GM12878 (cell line): ENCODE data around the gene MROH8. TPM values are rescaled to one million over a fixed set of nuclear protein-coding genes. Genes with fewer than 3 reads are reported as not detected.

Experiments used
- ATAC-seq: fragments of 200-7000 bp; cut with Tn5 transposase; 3 replicates; pipeline ENCODE4 v1.9.1; 2020; ENCODE audit warnings: mild to moderate bottlenecking, moderate library complexity
- BruUV-seq: library from RNA; stranded (reverse); fragments of 400-500 nt; replicated peaks from 2 replicates; lab custom pipeline; 2021; lab: Mats Ljungman, UMichigan
- CTCF ChIA-PET: fragments of 300-600 bp; sonication (Branson Sonifier 250); formaldehyde crosslinking; extraction: SDS; loops from one replicate; lab custom pipeline; 2021; ENCODE audit warnings: inconsistent platforms; lab: Yijun Ruan, JAX
- POLR2A ChIA-PET: fragments of 350-600 bp; formaldehyde crosslinking; extraction: SDS; loops from one replicate; lab custom pipeline; 2021; ENCODE audit warnings: inconsistent platforms; lab: Charles Lee
- RAD21 ChIA-PET: fragments of 300-600 bp; sonication (Branson Sonifier 250); formaldehyde crosslinking; loops from one replicate; lab custom pipeline; 2023; ENCODE audit warnings: antibody characterized with exemption; ENCODE audit not compliant: unreplicated experiment; lab: Charles Lee
- SMC1A ChIA-PET: fragments of 300-600 bp; sonication (Branson Sonifier 250); formaldehyde crosslinking; loops from one replicate; lab custom pipeline; 2023; ENCODE audit not compliant: unreplicated experiment, uncharacterized antibody; lab: Charles Lee
- DNase-seq: peaks from one replicate; pipeline ENCODE4 v3.0.0-alpha.2; 2011; ENCODE audit warnings: low read depth, low spot score
- FAIRE-seq: peaks from 3 replicates; lab custom pipeline; 2011; peaks lifted over from hg19 to GRCh38; lab: Jason Lieb, UNC
- H2AFZ ChIP-seq: 2 replicates; pipeline ENCODE4 v1.6.0; 2011; ENCODE audit warnings: low read depth, low read length, control low read depth; ENCODE audit not compliant: control insufficient read depth
- H3K27ac ChIP-seq: 2 replicates; pipeline ENCODE4 v1.5.1; 2011; ENCODE audit warnings: control low read depth; ENCODE audit not compliant: control insufficient read depth, insufficient read depth
- H3K27me3 ChIP-seq, 2 experiments: replicated peaks in 1 of 2; 2 replicates each; pipeline versions ENCODE4 v1.6.0 to v1.6.1; 2011; ENCODE audit warnings: low read length in 1 of 2; ENCODE audit not compliant: control insufficient read depth in 2 of 2, insufficient read depth in 2 of 2
- H3K36me3 ChIP-seq, 2 experiments: 2 replicates each; pipeline ENCODE4 v1.5.1; 2011; ENCODE audit warnings: low read length in 1 of 2; ENCODE audit not compliant: control insufficient read depth in 2 of 2, insufficient read depth in 2 of 2
- H3K4me1 ChIP-seq: 2 replicates; pipeline ENCODE4 v1.6.1; 2011; ENCODE audit warnings: mild to moderate bottlenecking, low read length, moderate library complexity, mixed read lengths; ENCODE audit not compliant: control insufficient read depth, insufficient read depth
- H3K4me2 ChIP-seq: 2 replicates; pipeline ENCODE4 v1.6.0; 2011; ENCODE audit warnings: control low read depth; ENCODE audit not compliant: control insufficient read depth, insufficient read depth
- H3K4me3 ChIP-seq: fragments of 200-600 bp; sonication (generic); 2 replicates; pipeline ENCODE4 v1.5.1; 2016
- H3K79me2 ChIP-seq: 2 replicates; pipeline ENCODE4 v1.6.0; 2011; ENCODE audit warnings: low read length; ENCODE audit not compliant: control insufficient read depth, insufficient read depth
- H3K9ac ChIP-seq: 2 replicates; pipeline ENCODE4 v1.8.0; 2011; ENCODE audit warnings: low read length, control low read depth, mixed read lengths; ENCODE audit not compliant: control insufficient read depth, insufficient read depth
- H3K9me3 ChIP-seq: replicated peaks from 3 replicates; pipeline ENCODE4 v1.5.1; 2011; ENCODE audit warnings: mild to moderate bottlenecking, low read length; ENCODE audit not compliant: control insufficient read depth, insufficient read depth
- H4K20me1 ChIP-seq: 2 replicates; pipeline ENCODE4 v1.6.0; 2011; ENCODE audit not compliant: control insufficient read depth, insufficient read depth
- BCLAF1 ChIP-seq: fragments of 450-650 bp; IDR thresholded peaks from 2 replicates; pipeline ENCODE4 v1.6.1; 2017; ENCODE audit warnings: antibody characterized with exemption, mild to moderate bottlenecking, moderate library complexity
- BRCA1 ChIP-seq: IDR thresholded peaks from 2 replicates; pipeline ENCODE4 v1.6.1; 2011; ENCODE audit warnings: low read depth, low read length, improper control_type of control experiment
- CREB1 ChIP-seq: IDR thresholded peaks from 2 replicates; pipeline ENCODE4 v1.6.1; 2012; ENCODE audit warnings: low read depth, mild to moderate bottlenecking, inconsistent platforms
- ELK1 ChIP-seq: IDR thresholded peaks from 2 replicates; pipeline ENCODE4 v1.6.1; 2012; ENCODE audit warnings: low read depth, low read length, improper control_type of control experiment
- ETV6 ChIP-seq, 2 experiments: fragments of 450-650 bp in 1 of 2; IDR thresholded peaks in 1 of 2; conservative IDR thresholded peaks in 1 of 2; 2 replicates each; pipeline ENCODE4 v1.6.1; 2014; ENCODE audit warnings: antibody characterized with exemption in 1 of 2, borderline replicate concordance in 1 of 2, low read depth in 1 of 2, mild to moderate bottlenecking in 1 of 2, moderate library complexity in 1 of 2
- IKZF2 ChIP-seq, 2 experiments: fragments of 450-650 bp; IDR thresholded peaks; 2 replicates each; pipeline ENCODE4 v1.6.1; 2017; ENCODE audit warnings: mild to moderate bottlenecking in 2 of 2, moderate library complexity in 2 of 2
- JUND ChIP-seq: IDR thresholded peaks from 2 replicates; pipeline ENCODE4 v1.6.1; 2012; ENCODE audit warnings: low read depth, mild to moderate bottlenecking, low read length, improper control_type of control experiment, moderate library complexity
- KDM1A ChIP-seq: fragments of 200-600 bp; sonication (generic); IDR thresholded peaks from 2 replicates; pipeline ENCODE4 v1.6.1; 2016; ENCODE audit warnings: borderline replicate concordance
- NFYA ChIP-seq: IDR thresholded peaks from 2 replicates; pipeline ENCODE4 v1.6.1; 2011; ENCODE audit warnings: low read depth, mild to moderate bottlenecking, low read length, improper control_type of control experiment, borderline replicate concordance
- SPI1 ChIP-seq: IDR thresholded peaks from 2 replicates; pipeline ENCODE4 v1.6.1; 2011; ENCODE audit warnings: low read depth, mild to moderate bottlenecking, low read length, moderate library complexity, borderline replicate concordance; ENCODE audit not compliant: insufficient read depth
- SREBF2 ChIP-seq: IDR thresholded peaks from 2 replicates; pipeline ENCODE4 v1.6.1; 2012; ENCODE audit warnings: mild to moderate bottlenecking, low read length
- WGBS: methylation state at CpG from one replicate; pipeline ENCODE4 v1.1.6; 2016; ENCODE audit warnings: low lambda C conversion rate; ENCODE audit not compliant: insufficient replicate concordance, insufficient coverage; ENCODE audit errors: missing lambda C conversion rate; 5-methylcytosine and 5-hydroxymethylcytosine counted together
- in situ Hi-C: fragments of 300-500 bp; cut with MboI; formaldehyde crosslinking; loops from 9 replicates; pipeline ENCODE4 v1.14.3; 2018; ENCODE audit warnings: mixed read lengths
- intact Hi-C: fragments of 100-400 bp; cut with micrococcal nuclease; formaldehyde crosslinking; loops from one replicate; pipeline ENCODE4 v1.14.2; 2022; ENCODE audit not compliant: unreplicated experiment
- polyA plus RNA-seq, 11 experiments: library from polyadenylated mRNA; depleted of rRNA in 4 of 11; unstranded in 6 of 11; stranded (reverse) in 5 of 11; fragments of >200 nt; fragmentation: Nextera tagmentation in 4 of 11; fragmentation: Illumina TruSeq in 1 of 11; extraction: Ambion mirVana in 4 of 11; extraction: Trizol in 1 of 11; gene quantifications; 1 replicate in 1 of 11; 2 replicates in 10 of 11; pipeline versions ENCODE4 v1.2.1 to v1.2.3, GENCODE V29; 2011 to 2016; ENCODE audit warnings: inconsistent platforms in 2 of 11, missing spikeins in 2 of 11, low read depth in 1 of 11
- total RNA-seq, 4 experiments: library from RNA; depleted of rRNA in 3 of 4; stranded (reverse); fragments of >200 nt in 3 of 4; fragmentation: Illumina TruSeq in 1 of 4; extraction: Trizol in 1 of 4; gene quantifications; 2 replicates each; pipeline versions ENCODE4 v1.2.1 to v1.2.3, GENCODE V29; 2013 to 2021
- TF ChIP-seq, protein P1 (sequence below): fragments of 450-650 bp; IDR thresholded peaks from 2 replicates; pipeline ENCODE4 v1.6.1; 2016; ENCODE audit warnings: mild to moderate bottlenecking, moderate library complexity, borderline replicate concordance

MROH8 gene
- total and polyA plus RNA-seq, 10 of the 15 experiments (the other 5 are each of a cell fraction or from before 2014, with no cell fraction given), result 0.16 to 2.8 (median 1.8) TPM

GRCh38 chr20:37166867-37167266 is 12.5 kb downstream of the MROH8 start:
- ChIA-PET RAD21 (no interaction called here), SMC1A (interaction anchor here (1.1 kb wide), 2 partner anchors 8 to 29 kb away, joined by 3 to 6 read pairs; no protein-coding TSS in a partner anchor), CTCF (interaction anchor here (2.5 kb wide), 1 partner anchor 11 kb away, joined by 10 read pairs; the partner anchor contains the start of gene RPN2)
- FAIRE-seq (no peak), ATAC-seq (no peak)
- Histone ChIP-seq H3K4me1 (no peaks in the 10 kb centered on the region), H3K79me2 (no peaks in the 10 kb centered on the region), H4K20me1 (no peaks in the 10 kb centered on the region)
- BruUV-seq, result no TSS peak
- in situ Hi-C loops, result no loop called here
- TF ChIP-seq, protein P1, sequence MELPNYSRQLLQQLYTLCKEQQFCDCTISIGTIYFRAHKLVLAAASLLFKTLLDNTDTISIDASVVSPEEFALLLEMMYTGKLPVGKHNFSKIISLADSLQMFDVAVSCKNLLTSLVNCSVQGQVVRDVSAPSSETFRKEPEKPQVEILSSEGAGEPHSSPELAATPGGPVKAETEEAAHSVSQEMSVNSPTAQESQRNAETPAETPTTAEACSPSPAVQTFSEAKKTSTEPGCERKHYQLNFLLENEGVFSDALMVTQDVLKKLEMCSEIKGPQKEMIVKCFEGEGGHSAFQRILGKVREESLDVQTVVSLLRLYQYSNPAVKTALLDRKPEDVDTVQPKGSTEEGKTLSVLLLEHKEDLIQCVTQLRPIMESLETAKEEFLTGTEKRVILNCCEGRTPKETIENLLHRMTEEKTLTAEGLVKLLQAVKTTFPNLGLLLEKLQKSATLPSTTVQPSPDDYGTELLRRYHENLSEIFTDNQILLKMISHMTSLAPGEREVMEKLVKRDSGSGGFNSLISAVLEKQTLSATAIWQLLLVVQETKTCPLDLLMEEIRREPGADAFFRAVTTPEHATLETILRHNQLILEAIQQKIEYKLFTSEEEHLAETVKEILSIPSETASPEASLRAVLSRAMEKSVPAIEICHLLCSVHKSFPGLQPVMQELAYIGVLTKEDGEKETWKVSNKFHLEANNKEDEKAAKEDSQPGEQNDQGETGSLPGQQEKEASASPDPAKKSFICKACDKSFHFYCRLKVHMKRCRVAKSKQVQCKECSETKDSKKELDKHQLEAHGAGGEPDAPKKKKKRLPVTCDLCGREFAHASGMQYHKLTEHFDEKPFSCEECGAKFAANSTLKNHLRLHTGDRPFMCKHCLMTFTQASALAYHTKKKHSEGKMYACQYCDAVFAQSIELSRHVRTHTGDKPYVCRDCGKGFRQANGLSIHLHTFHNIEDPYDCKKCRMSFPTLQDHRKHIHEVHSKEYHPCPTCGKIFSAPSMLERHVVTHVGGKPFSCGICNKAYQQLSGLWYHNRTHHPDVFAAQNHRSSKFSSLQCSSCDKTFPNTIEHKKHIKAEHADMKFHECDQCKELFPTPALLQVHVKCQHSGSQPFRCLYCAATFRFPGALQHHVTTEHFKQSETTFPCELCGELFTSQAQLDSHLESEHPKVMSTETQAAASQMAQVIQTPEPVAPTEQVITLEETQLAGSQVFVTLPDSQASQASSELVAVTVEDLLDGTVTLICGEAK, result no peak
- TF ChIP-seq JUND (no peak), BCLAF1 (no peak), KDM1A (no peak), ETV6 (conservative IDR thresholded peaks at IDR 0.05 in 1 of 2, IDR thresholded peaks at IDR 0.05 in 1 of 2; ENCODE audit: borderline replicate concordance in 1 of 2, low read depth in 1 of 2) (no peak), SPI1 (no peak), ELK1 (no peak), NFYA (no peak), SREBF2 (no peak), BRCA1 (no peak), IKZF2 (IDR thresholded peaks at IDR 0.05) (no peak), CREB1 (no peak)
- TF ChIP-seq, all 136 proteins: peak for 0
- Histone ChIP-seq H3K9me3 (no peaks in the 10 kb centered on the region), H2AFZ (no peak overlapping the region), H3K9ac (no peak overlapping the region), H3K4me3 (no peak overlapping the region), H3K27ac (no peak overlapping the region), H3K4me2 (no peak overlapping the region), H3K36me3 (no peaks in the 10 kb centered on the region), H3K27me3 (no peaks in the 10 kb centered on the region)
- WGBS, result 99% methylated on average over 5 of the region's 5 CpGs
- POLR2A ChIA-PET, result interaction anchor here (1.5 kb wide), 1 partner anchor 11 kb away, joined by 6 read pairs; no protein-coding TSS in a partner anchor
- DNase-seq, result no peak
- intact Hi-C loops, result no loop called here
